ENCODE measurements around the gene FLVCR1. TPM values are rescaled to one million over a fixed set of nuclear protein-coding genes. Genes with fewer than 3 reads are reported as not detected.
A peak's percentile ranks its signal among the peaks of the same experiment; 100 is the strongest.

The FLVCR1 gene
- total and polyA plus RNA-seq, 2 donors from 2014 or later = 2.9 to 6.8 TPM

- Histone ChIP-seq H3K36me3 (ENCODE audit: control insufficient read depth in 2 of 3, insufficient read depth in 3 of 3, low read length in 3 of 3) (no peaks in the 10 kb centered on the region), H3K4me3 (ENCODE audit: low read length in 3 of 3) (no peak overlapping the region), H3K4me1 (ENCODE audit: control insufficient read depth in 2 of 3, insufficient read depth in 2 of 3, low read depth in 1 of 3, low read length in 3 of 3) (no peaks in the 10 kb centered on the region), H3K27ac (ENCODE audit: low read depth in 2 of 2, low read length in 2 of 2) (no peak overlapping the region), H3K9ac (ENCODE audit: low read length in 3 of 3) (no peak overlapping the region), H3K9me3 (ENCODE audit: control insufficient read depth in 2 of 3, insufficient read depth in 1 of 3, low read length in 3 of 3) (no peaks in the 10 kb centered on the region), H3K27me3 (ENCODE audit: control insufficient read depth, insufficient read depth, low read length) (no peaks in the 10 kb centered on the region)
- intact Hi-C loops (cut with DNase I) = no loop called here
- FAIRE-seq (no peak), DNase-seq (no peak)
- TF ChIP-seq CTCF (IDR thresholded peaks at IDR 0.05; ENCODE audit: borderline replicate concordance, extremely low read depth, insufficient read depth) = peak; percentile 45
These were observed 62.8 kb downstream of the FLVCR1 start for GRCh38 chr1:212920896-212921295.

GRCh38 chr1:212922016-212922415 is 63.9 kb downstream of the FLVCR1 start:
- intact Hi-C loops (cut with DNase I) = no loop called here
- no peak for FAIRE-seq
- TF ChIP-seq CTCF (IDR thresholded peaks at IDR 0.05; ENCODE audit: borderline replicate concordance, extremely low read depth, insufficient read depth) = no peak

GRCh38 chr1:212926372-212926771 is 68.3 kb downstream of the FLVCR1 start:
- H3K27me3 ChIP-seq (ENCODE audit: control insufficient read depth, insufficient read depth, low read length) = no peaks in the 10 kb centered on the region
- no peaks in the 10 kb centered on the region for H3K4me1 ChIP-seq (ENCODE audit: control insufficient read depth in 2 of 3, insufficient read depth in 2 of 3, low read depth in 1 of 3, low read length in 3 of 3)
- H3K27ac ChIP-seq (ENCODE audit: low read depth in 2 of 2, low read length in 2 of 2) = no peak overlapping the region
- H3K9me3 ChIP-seq (ENCODE audit: control insufficient read depth in 2 of 3, insufficient read depth in 1 of 3, low read length in 3 of 3) = no peaks in the 10 kb centered on the region
- no peaks in the 10 kb centered on the region for H3K36me3 ChIP-seq (ENCODE audit: control insufficient read depth in 2 of 3, insufficient read depth in 3 of 3, low read length in 3 of 3)
- no peak for TF ChIP-seq CTCF (IDR thresholded peaks at IDR 0.05; ENCODE audit: borderline replicate concordance, extremely low read depth, insufficient read depth)
- no peak overlapping the region for H3K9ac ChIP-seq (ENCODE audit: low read length in 3 of 3)
- DNase-seq (no peak), FAIRE-seq (no peak)
- H3K4me3 ChIP-seq (ENCODE audit: low read length in 3 of 3) = no peak overlapping the region
- intact Hi-C loops (cut with DNase I) = no loop called here

More at GRCh38 chr1:212922016-212922415, 63.9 kb downstream of the FLVCR1 start:
- no peaks in the 10 kb centered on the region for H3K4me1 ChIP-seq (ENCODE audit: control insufficient read depth in 2 of 3, insufficient read depth in 2 of 3, low read depth in 1 of 3, low read length in 3 of 3)
- no peak overlapping the region for H3K27ac ChIP-seq (ENCODE audit: low read depth in 2 of 2, low read length in 2 of 2)
- H3K4me3 ChIP-seq (ENCODE audit: low read length in 3 of 3) = no peak overlapping the region
- no peaks in the 10 kb centered on the region for H3K36me3 ChIP-seq (ENCODE audit: control insufficient read depth in 2 of 3, insufficient read depth in 3 of 3, low read length in 3 of 3)
- H3K9me3 ChIP-seq (ENCODE audit: control insufficient read depth in 2 of 3, insufficient read depth in 1 of 3, low read length in 3 of 3) = no peaks in the 10 kb centered on the region
- H3K27me3 ChIP-seq (ENCODE audit: control insufficient read depth, insufficient read depth, low read length) = no peaks in the 10 kb centered on the region
- no peak for DNase-seq
- no peak overlapping the region for H3K9ac ChIP-seq (ENCODE audit: low read length in 3 of 3)
